NCI-H1092 (cell line): ENCODE measurements around the gene SIGMAR1.
A peak's percentile ranks its signal among the peaks of the same experiment; 100 is the strongest.

ENCODE experiments used
- DNase-seq: peaks from one replicate; lab custom pipeline; 2025; lab: John Stamatoyannopoulos, UW

SIGMAR1 gene

GRCh38 chr9:34603610-34604231, 33.9 kb downstream of the SIGMAR1 start:
- peak; percentile 71 for DNase-seq

GRCh38 chr9:34601937-34602573, 35.5 kb downstream of the SIGMAR1 start:
- DNase-seq: no peak

- no peak for DNase-seq
Measured at GRCh38 chr9:34600908-34601307, 36.7 kb downstream of the SIGMAR1 start.

GRCh38 chr9:34599546-34599945, 38.0 kb downstream of the SIGMAR1 start:
- DNase-seq: no peak

GRCh38 chr9:34594177-34594576, 43.4 kb downstream of the SIGMAR1 start:
- no peak for DNase-seq

DNA sequence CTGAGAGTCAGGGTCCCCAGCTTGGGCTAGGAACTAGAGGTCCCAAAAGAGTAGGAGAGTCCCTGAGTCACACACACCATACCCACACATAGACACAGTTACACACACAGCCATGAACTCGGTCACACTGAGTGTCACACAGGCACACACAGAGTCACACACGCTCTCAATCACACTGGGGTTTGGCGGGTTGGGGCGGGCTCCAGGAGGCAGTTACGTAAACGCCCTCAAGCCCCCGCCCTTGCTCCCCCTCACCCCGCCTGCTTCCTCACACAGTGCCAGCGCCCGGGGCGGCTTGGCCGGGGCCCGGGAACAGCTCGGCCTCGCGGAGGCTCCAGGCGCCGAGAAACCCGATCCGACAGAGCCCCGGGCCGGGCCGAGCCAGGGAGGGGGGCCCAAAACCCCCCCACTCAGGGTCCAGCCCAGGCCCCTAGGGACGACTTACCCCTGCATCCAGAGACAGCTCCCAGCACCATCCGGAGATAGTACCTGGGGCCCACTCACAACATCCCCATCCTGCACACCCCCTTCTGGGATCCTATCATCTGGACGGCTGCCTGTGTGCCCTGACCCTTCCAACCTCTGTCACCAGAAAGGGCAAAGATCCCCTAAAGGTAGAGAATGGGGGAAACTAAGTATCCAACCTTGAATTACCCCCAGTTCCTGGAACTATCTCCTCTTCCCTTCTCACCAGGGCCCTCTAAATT, 44.5 kb downstream of the SIGMAR1 start:
- DNase-seq: no peak

- DNase-seq: no peak
Measured at GRCh38 chr9:34591917-34592866, 45.4 kb downstream of the SIGMAR1 start.

GRCh38 chr9:34591248-34591916, 46.2 kb downstream of the SIGMAR1 start:
- peak; percentile 58 for DNase-seq

DNA sequence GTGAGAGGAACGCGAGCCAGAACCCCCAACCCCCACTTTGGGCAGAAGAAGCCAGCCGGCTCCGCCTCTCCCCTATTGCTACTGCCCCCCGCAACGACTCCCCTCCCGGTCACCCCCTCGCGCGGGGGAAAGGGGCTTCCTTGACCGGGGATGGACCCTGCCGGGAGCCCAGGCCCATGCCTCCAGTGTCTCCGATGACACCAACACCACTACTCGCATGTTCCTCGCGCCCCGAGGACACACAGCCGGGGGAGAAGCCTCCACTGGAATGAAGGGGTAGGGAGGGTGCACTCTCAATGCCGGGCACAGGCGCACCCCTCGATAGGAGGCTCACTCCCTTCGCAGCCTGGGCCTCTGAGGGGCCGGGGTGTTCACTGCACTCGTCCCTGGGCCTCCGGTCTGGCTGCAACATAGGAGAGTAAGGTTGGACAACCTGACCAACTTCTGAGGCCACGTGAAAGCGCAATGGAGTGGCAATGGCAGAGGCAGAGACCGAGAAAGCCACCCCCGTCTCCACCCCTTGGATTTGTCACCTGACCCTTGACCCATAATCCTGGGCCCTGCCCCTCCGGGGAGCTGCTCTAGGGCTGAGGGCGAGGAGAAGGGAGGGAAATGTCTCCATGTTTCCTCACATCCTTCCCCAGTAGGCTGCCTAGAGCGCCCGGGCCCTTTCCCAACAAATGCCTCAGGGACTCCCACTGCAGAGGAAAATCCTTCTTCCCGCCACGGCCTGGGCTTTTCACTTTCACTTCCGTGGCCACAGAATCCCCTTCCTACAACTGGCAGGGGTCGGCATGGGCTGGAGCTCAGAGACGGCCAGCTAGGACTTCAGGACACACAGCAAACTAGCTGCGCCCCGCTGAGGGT, 47.0 kb downstream of the SIGMAR1 start:
- DNase-seq: no peak

- peak; percentile 75 for DNase-seq
Measured at GRCh38 chr9:34589636-34590380, 47.8 kb downstream of the SIGMAR1 start, which contains the start of gene CNTFR. CNTFR (minus strand) TSS chr9:34589724; CDS start chr9:34568981, 20,743 bp downstream.

DNA sequence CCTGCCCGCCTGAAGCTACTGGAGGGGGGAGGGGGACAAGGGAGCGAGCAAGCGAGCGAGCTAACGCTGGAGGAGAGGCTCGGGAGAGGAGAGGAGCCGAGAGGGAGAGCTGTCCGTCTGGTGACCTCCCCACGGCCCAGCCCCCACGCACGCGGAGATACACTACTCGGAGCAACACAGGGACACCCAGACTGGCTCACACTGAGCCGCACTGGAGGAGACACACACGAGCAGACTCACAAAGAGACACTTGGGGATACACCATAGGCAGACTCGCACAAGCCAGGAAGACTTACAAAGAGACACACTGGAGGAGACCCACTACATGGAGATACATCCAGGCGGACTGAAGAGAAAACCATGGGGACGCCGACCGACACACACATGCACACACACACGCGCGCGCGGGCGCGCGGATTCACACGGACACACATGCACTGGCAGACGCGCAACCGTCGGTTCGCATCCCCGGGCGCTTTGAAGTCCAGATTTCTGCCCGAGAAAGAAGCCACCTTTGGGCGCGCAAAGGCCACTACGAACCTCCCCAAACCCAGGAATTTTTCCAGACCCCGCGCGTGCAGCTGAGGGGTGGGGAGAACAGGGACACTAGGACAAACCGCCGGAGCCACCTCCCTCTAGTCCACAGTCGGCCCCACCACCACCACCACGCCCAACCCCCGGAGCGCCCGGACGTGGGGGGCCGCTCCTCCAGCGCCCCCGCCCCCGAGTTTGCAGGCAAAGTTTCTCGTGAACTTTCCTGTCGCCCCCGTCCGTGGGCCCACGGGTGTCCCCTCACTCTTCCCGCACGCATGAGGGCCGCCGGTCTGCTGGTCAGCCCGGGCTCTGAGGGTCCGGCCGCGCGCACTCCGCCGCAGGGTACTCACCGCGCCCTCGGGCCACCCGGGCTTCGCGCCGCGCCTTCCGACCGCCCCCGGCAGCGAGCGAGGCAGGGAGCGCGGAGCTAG, 48.6 kb downstream of the SIGMAR1 start:
- DNase-seq: no peak

DNA sequence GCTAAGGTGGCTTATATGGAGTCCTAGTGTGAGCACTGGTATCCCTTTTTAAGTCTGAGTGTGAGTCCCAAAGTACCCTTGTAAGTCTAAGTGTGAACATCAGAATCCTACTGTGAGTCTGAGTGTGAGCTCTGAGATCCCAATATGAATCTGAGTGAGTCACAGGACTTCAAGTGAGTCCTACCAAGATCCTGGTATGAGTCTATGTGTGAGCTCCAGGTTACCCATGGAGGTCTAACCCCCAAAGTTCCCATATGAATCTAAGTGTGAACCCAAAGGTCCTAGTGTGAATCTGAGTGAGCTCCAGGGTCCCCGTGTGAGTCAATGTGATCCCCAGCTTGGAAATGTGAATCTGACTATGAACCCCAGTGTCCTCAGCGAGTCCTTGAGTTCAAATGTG, 50.3 kb downstream of the SIGMAR1 start:
- no peak for DNase-seq

- no peak for DNase-seq
Measured at GRCh38 chr9:34585946-34586669, 51.5 kb downstream of the SIGMAR1 start.

DNA sequence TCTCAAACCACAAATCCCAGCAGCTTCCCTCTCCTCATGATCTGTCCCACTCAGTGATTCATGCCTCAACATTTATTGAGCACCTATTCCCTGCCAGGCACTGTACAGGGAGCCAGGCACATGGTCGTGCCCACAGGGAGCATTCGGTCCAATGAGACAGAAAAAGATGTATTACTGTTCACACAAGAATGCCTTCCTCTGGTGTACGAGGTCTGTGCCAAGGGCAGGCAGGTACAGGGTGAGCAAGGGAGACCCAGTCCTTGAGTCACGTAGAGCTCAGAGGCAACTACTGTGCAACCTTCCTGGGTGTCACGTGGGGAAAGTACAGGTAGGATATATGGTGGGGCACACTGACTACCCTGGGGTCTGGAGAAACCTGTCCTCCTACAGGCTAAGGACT, 52.6 kb downstream of the SIGMAR1 start:
- DNase-seq: no peak
